Body of pancreas (tissue), 4 donors: ENCODE results near the gene VMA21.
A peak's percentile ranks its signal among the peaks of the same experiment; 100 is the strongest.

Experiments
- POLR2A ChIP-seq, 3 donors: fragments of 450-650 bp; IDR thresholded peaks; one replicate each; pipeline ENCODE4 v1.6.1; 2016; ENCODE audit warnings: antibody characterized with exemption in 3 of 3, mild to moderate bottlenecking in 2 of 3
- TF ChIP-seq, protein P1 (sequence below), 7 experiments: fragments of 450-650 bp in 4 of 7; fragments of 200-600 bp in 3 of 7; sonication (generic) in 3 of 7; IDR thresholded peaks; one replicate each; pipeline ENCODE4 v1.5.1; 2016 to 2019; ENCODE audit warnings: antibody characterized with exemption in 7 of 7

DNA sequence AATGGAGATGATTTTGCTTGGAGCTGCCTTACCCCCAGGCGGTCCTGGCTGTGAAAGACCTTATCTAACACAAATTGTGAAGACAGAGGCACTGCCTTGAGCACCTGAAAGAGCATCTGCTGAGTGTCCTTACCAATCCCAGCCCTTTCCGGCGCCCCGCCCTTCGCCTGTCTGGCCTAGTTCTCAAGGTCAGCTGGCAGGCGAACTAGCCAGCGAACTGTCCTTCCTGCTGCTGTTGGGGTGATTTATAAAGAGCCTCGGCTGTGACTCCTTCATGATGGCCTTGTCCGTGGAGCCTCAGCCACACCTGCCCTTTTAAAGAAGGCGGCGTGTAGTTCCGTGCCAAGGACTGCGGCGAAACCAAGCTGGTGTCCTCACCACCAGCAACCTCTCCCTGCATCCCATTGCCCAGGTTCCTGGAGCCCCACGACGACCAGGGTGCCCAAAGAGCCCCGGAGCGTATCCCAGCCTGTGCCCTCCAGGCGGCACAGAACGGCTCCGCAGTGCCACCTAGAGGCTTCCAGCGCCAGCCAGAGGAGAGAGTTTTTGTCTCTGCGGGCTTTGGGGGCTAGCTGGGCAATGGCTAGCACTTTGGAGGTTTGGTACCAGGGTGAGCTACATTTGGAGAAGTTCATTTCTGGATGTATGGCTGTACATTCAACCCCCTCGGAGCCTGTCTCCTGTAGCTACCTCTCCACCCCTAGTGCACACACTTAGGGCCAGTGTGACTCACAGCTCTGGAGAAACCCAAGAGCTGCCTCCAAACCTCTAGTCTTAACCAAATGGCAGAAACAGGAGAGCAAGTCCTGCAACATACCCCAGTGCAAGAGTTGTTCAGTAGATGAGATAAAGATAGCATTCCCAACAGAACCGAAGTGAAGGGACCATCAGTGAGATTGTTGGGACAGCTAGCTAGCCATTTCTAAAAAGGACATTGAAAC, 36.8 kb upstream of the VMA21 start:
- TF ChIP-seq, protein P1, sequence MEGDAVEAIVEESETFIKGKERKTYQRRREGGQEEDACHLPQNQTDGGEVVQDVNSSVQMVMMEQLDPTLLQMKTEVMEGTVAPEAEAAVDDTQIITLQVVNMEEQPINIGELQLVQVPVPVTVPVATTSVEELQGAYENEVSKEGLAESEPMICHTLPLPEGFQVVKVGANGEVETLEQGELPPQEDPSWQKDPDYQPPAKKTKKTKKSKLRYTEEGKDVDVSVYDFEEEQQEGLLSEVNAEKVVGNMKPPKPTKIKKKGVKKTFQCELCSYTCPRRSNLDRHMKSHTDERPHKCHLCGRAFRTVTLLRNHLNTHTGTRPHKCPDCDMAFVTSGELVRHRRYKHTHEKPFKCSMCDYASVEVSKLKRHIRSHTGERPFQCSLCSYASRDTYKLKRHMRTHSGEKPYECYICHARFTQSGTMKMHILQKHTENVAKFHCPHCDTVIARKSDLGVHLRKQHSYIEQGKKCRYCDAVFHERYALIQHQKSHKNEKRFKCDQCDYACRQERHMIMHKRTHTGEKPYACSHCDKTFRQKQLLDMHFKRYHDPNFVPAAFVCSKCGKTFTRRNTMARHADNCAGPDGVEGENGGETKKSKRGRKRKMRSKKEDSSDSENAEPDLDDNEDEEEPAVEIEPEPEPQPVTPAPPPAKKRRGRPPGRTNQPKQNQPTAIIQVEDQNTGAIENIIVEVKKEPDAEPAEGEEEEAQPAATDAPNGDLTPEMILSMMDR (IDR thresholded peaks at IDR 0.05) = peak; percentile 35 to 59 (median 42)
- no peak for TF ChIP-seq POLR2A (IDR thresholded peaks at IDR 0.05)
